OCI-LY7 (cell line): ENCODE data around the gene ZNF474. TPM values are rescaled to one million over a fixed set of nuclear protein-coding genes. Genes with fewer than 3 reads are reported as not detected.

Experiments used
- BruUV-seq: library from RNA; stranded (reverse); fragments of 400-500 nt; replicated peaks from 2 replicates; lab custom pipeline; 2021; lab: Mats Ljungman, UMichigan
- CTCF ChIA-PET: fragments of 300-600 bp; sonication (Branson Sonifier 250); formaldehyde crosslinking; loops from one replicate; lab custom pipeline; 2022; ENCODE audit warnings: antibody characterized with exemption; ENCODE audit not compliant: unreplicated experiment; lab: Charles Lee
- POLR2A ChIA-PET: fragments of 300-600 bp; sonication (Branson Sonifier 250); formaldehyde crosslinking; loops from one replicate; lab custom pipeline; 2022; ENCODE audit warnings: antibody characterized with exemption; lab: Charles Lee
- DNase-seq: peaks from one replicate; pipeline ENCODE4 v3.0.0-alpha.2; 2015; ENCODE audit warnings: low spot score
- H2AFZ ChIP-seq: fragments of 200-600 bp; sonication (generic), shearing (Covaris generic); 2 replicates; pipeline ENCODE4 v1.6.1; 2014; ENCODE audit warnings: mild to moderate bottlenecking, antibody characterized with exemption, low read length, moderate library complexity
- H3K27ac ChIP-seq: fragments of 200-600 bp; sonication (generic); 2 replicates; pipeline ENCODE4 v1.5.1; 2014; ENCODE audit warnings: mixed run types, low read depth, mild to moderate bottlenecking, moderate library complexity, low read length, inconsistent platforms; ENCODE audit not compliant: poor library complexity, severe bottlenecking
- H3K36me3 ChIP-seq: fragments of 200-600 bp; sonication (generic); 2 replicates; pipeline ENCODE4 v1.6.1; 2014; ENCODE audit warnings: mild to moderate bottlenecking, antibody characterized with exemption, low read length, moderate library complexity, mixed read lengths; ENCODE audit not compliant: insufficient read depth
- H3K4me1 ChIP-seq: fragments of 200-600 bp; sonication (generic); 2 replicates; pipeline ENCODE4 v1.5.1; 2014; ENCODE audit warnings: mild to moderate bottlenecking, low read length; ENCODE audit not compliant: insufficient read depth, poor library complexity, severe bottlenecking
- H3K4me2 ChIP-seq: fragments of 200-600 bp; sonication (generic); 2 replicates; pipeline ENCODE4 v1.6.1; 2014; ENCODE audit warnings: mild to moderate bottlenecking, low read length
- H3K4me3 ChIP-seq: fragments of 200-600 bp; sonication (generic); 2 replicates; pipeline ENCODE4 v1.5.1; 2014; ENCODE audit warnings: mild to moderate bottlenecking, low read depth, low read length; ENCODE audit not compliant: poor library complexity, severe bottlenecking
- H3K79me2 ChIP-seq: fragments of 200-600 bp; sonication (generic); 2 replicates; pipeline ENCODE4 v1.6.1; 2016; ENCODE audit warnings: low read depth, mild to moderate bottlenecking, low read length, moderate library complexity, mixed read lengths; ENCODE audit not compliant: insufficient read depth
- H3K9me2 ChIP-seq: fragments of 200-600 bp; sonication (generic); 2 replicates; pipeline ENCODE4 v1.6.1; 2016; ENCODE audit warnings: mild to moderate bottlenecking, low read length, mixed read lengths; ENCODE audit not compliant: insufficient read depth
- H3K9me3 ChIP-seq: fragments of 200-600 bp; sonication (generic); 2 replicates; pipeline ENCODE4 v1.6.1; 2014; ENCODE audit warnings: mild to moderate bottlenecking, mixed run types, low read length, mixed read lengths
- H4K20me1 ChIP-seq: fragments of 200-600 bp; sonication (generic); 2 replicates; pipeline ENCODE4 v1.6.1; 2014; ENCODE audit warnings: mild to moderate bottlenecking, antibody characterized with exemption, low read length, moderate library complexity, mixed read lengths; ENCODE audit not compliant: insufficient read depth
- CTCF ChIP-seq: fragments of 200-600 bp; sonication (generic); conservative IDR thresholded peaks from 2 replicates; pipeline ENCODE4 v1.5.1; 2014; ENCODE audit warnings: mild to moderate bottlenecking, antibody characterized with exemption, low read length, moderate library complexity, mixed read lengths
- EZH2phosphoT487 ChIP-seq: fragments of 200-600 bp; sonication (generic); IDR thresholded peaks from 2 replicates; pipeline ENCODE4 v1.6.1; 2018; ENCODE audit warnings: low read depth, borderline replicate concordance, mild to moderate bottlenecking, mixed run types, antibody characterized with exemption, low read length, moderate library complexity, mixed read lengths
- intact Hi-C: fragments of 100-400 bp; cut with micrococcal nuclease; formaldehyde crosslinking; loops from one replicate; pipeline ENCODE4 v1.10.0; 2022; ENCODE audit not compliant: unreplicated experiment
- total RNA-seq, 2 experiments: library from RNA; depleted of rRNA in 1 of 2; stranded (reverse); fragments of >200 nt in 1 of 2; shearing (Covaris generic) in 1 of 2; gene quantifications; 2 replicates each; pipeline ENCODE4 v1.2.3, GENCODE V29; 2014 to 2022

The ZNF474 gene
- total RNA-seq, 2 experiments from 2014 or later = not detected

- no peak for DNase-seq
- H3K9me3 ChIP-seq = no peaks in the 10 kb centered on the region
- ChIA-PET CTCF (no interaction called here), POLR2A (no interaction called here)
- no peaks in the 10 kb centered on the region for H3K79me2 ChIP-seq
- H3K27ac ChIP-seq = no peak overlapping the region
- no peak overlapping the region for H3K4me2 ChIP-seq
- H4K20me1 ChIP-seq = no peaks in the 10 kb centered on the region
- H3K36me3 ChIP-seq = no peaks in the 10 kb centered on the region
- H3K4me1 ChIP-seq = no peaks in the 10 kb centered on the region
- H3K9me2 ChIP-seq = no peaks in the 10 kb centered on the region
- TF ChIP-seq EZH2phosphoT487 (no peak), CTCF (no peak)
- BruUV-seq = no TSS peak
- intact Hi-C loops = no loop called here
- H2AFZ ChIP-seq = no peak overlapping the region
- H3K4me3 ChIP-seq = no peak overlapping the region
These were observed 72.0 kb downstream of the ZNF474 start for GRCh38 chr5:122201365-122201764.

DNA sequence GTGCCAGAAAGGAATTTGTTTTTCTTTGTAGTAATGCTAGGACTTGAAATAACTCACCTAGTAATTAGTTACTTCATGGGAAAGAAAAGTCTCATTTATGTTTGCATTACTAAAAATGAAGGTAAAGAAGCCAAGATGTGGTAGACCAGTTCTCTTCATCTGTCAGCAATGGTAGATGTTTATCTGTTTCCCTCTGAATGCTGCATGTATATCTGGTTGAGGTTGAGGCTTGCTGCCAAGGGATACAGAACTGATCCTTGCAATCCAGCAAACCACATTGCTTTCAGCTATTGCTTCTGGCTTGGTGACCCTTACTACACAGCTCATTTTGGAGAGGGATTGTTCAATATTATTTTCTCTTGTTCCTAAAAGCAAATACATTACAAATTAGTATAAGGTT is 73.6 kb downstream of the ZNF474 start:
- no TSS peak for BruUV-seq

More for the DNA sequence above, 73.6 kb downstream of the ZNF474 start:
- no peak for TF ChIP-seq EZH2phosphoT487
- no peak for TF ChIP-seq CTCF
- H3K4me1 ChIP-seq = no peaks in the 10 kb centered on the region
- no peak for DNase-seq
- POLR2A ChIA-PET = interaction anchor here (1.0 kb wide), 1 partner anchor 12 kb away, joined by 3 read pairs; no protein-coding TSS in a partner anchor
- no peaks in the 10 kb centered on the region for H3K79me2 ChIP-seq
- no peaks in the 10 kb centered on the region for H3K9me3 ChIP-seq
- H3K27ac ChIP-seq = no peak overlapping the region
- intact Hi-C loops = no loop called here
- H2AFZ ChIP-seq = no peak overlapping the region
- CTCF ChIA-PET = no interaction called here
- no peak overlapping the region for H3K4me2 ChIP-seq
- no peaks in the 10 kb centered on the region for H4K20me1 ChIP-seq
- no peak overlapping the region for H3K4me3 ChIP-seq
- no peaks in the 10 kb centered on the region for H3K9me2 ChIP-seq
- no peaks in the 10 kb centered on the region for H3K36me3 ChIP-seq

Other genes with a start within 250 kb of the ZNF474 start
- 10.6 and 12.9 TPM in 2 replicates for gene SRFBP1, start 167.6 kb upstream of the ZNF474 start, total RNA-seq (2014; rRNA removed; shearing (Covaris generic))
- gene SRFBP1, start 167.6 kb upstream of the ZNF474 start, total RNA-seq (2022) = 11.9 and 12.9 TPM in 2 replicates
- not detected in 2 replicates for gene LOX, start 51.3 kb upstream of the ZNF474 start, total RNA-seq (2014; rRNA removed; shearing (Covaris generic))
- not detected in 2 replicates for gene LOX, start 51.3 kb upstream of the ZNF474 start, total RNA-seq (2022)
- gene SNCAIP, start 182.7 kb downstream of the ZNF474 start, total RNA-seq (2014; rRNA removed; shearing (Covaris generic)) = not detected in 2 replicates
- gene SNCAIP, start 182.7 kb downstream of the ZNF474 start, total RNA-seq (2022) = not detected in 2 replicates